H9 (cell line): ENCODE data around the gene ATP5MG. TPM values are rescaled to one million over a fixed set of nuclear protein-coding genes. Genes with fewer than 3 reads are reported as not detected.

Source experiments
- DNase-seq: peaks from one replicate; pipeline ENCODE4 v3.0.0-alpha.2; 2017
- H2AFZ ChIP-seq: one replicate; pipeline ENCODE4 v1.6.1; 2013; ENCODE audit warnings: mild to moderate bottlenecking, low read length, control low read depth, moderate library complexity
- H2AK5ac ChIP-seq: 2 replicates; pipeline ENCODE4 v1.6.1; 2013; ENCODE audit warnings: low read length, control low read depth, mixed read lengths; ENCODE audit not compliant: insufficient read length
- H2BK120ac ChIP-seq: one replicate; pipeline ENCODE4 v1.6.1; 2013; ENCODE audit warnings: low read depth, mild to moderate bottlenecking, low read length, control low read depth, inconsistent platforms; ENCODE audit not compliant: poor library complexity, severe bottlenecking
- H2BK12ac ChIP-seq: 2 replicates; pipeline ENCODE4 v1.6.1; 2013; ENCODE audit warnings: low read length, control low read depth, mixed read lengths, low read depth; ENCODE audit not compliant: insufficient read length
- H2BK15ac ChIP-seq: 2 replicates; pipeline ENCODE4 v1.6.1; 2013; ENCODE audit warnings: low read depth, low read length, control low read depth
- H2BK20ac ChIP-seq: one replicate; pipeline ENCODE4 v1.6.1; 2013; ENCODE audit warnings: low read depth, mild to moderate bottlenecking, low read length, control low read depth, inconsistent platforms; ENCODE audit not compliant: poor library complexity, severe bottlenecking
- H2BK5ac ChIP-seq: 2 replicates; pipeline ENCODE4 v1.6.1; 2013; ENCODE audit warnings: low read length, control low read depth, mixed read lengths; ENCODE audit not compliant: insufficient read length
- H3K14ac ChIP-seq: 2 replicates; pipeline ENCODE4 v1.6.1; 2013; ENCODE audit warnings: low read length, control low read depth; ENCODE audit not compliant: insufficient read depth
- H3K18ac ChIP-seq: 2 replicates; pipeline ENCODE4 v1.6.1; 2013; ENCODE audit warnings: low read depth, mild to moderate bottlenecking, mixed read lengths, low read length, control low read depth; ENCODE audit not compliant: insufficient read length
- H3K23ac ChIP-seq: 2 replicates; pipeline ENCODE4 v1.6.1; 2013; ENCODE audit warnings: low read length, control low read depth, mixed read lengths, low read depth; ENCODE audit not compliant: insufficient read length
- H3K23me2 ChIP-seq: 2 replicates; pipeline ENCODE4 v1.6.1; 2013; ENCODE audit warnings: low read depth, mild to moderate bottlenecking, mixed read lengths, low read length, control low read depth; ENCODE audit not compliant: insufficient read length, poor library complexity, severe bottlenecking
- H3K27ac ChIP-seq: 2 replicates; pipeline ENCODE4 v1.5.1; 2013; ENCODE audit warnings: low read length, control low read depth, mixed read lengths, low read depth; ENCODE audit not compliant: insufficient read length
- H3K27me3 ChIP-seq: 2 replicates; pipeline ENCODE4 v1.6.1; 2013; ENCODE audit warnings: low read length, control low read depth, inconsistent platforms; ENCODE audit not compliant: insufficient read depth
- H3K4ac ChIP-seq: 2 replicates; pipeline ENCODE4 v1.6.1; 2013; ENCODE audit warnings: low read depth, mild to moderate bottlenecking, control low read depth, inconsistent platforms, low read length, moderate library complexity
- H3K4me1 ChIP-seq: 2 replicates; pipeline ENCODE4 v1.6.1; 2013; ENCODE audit warnings: low read length, control low read depth, inconsistent platforms; ENCODE audit not compliant: insufficient read depth
- H3K4me2 ChIP-seq: 2 replicates; pipeline ENCODE4 v1.6.1; 2013; ENCODE audit warnings: low read length, control low read depth, mixed read lengths; ENCODE audit not compliant: insufficient read length, insufficient read depth
- H3K56ac ChIP-seq: 2 replicates; pipeline ENCODE4 v1.6.1; 2013; ENCODE audit warnings: low read depth, mild to moderate bottlenecking, mixed read lengths, low read length, control low read depth; ENCODE audit not compliant: insufficient read length
- H3K79me1 ChIP-seq: 2 replicates; pipeline ENCODE4 v1.6.1; 2013; ENCODE audit warnings: low read depth, mild to moderate bottlenecking, moderate library complexity, low read length, control low read depth, inconsistent platforms; ENCODE audit not compliant: insufficient read depth, poor library complexity, severe bottlenecking
- H3K79me2 ChIP-seq: 2 replicates; pipeline ENCODE4 v1.6.1; 2013; ENCODE audit warnings: low read length, control low read depth, inconsistent platforms; ENCODE audit not compliant: insufficient read depth
- H3K9ac ChIP-seq: 2 replicates; pipeline ENCODE4 v1.6.1; 2013; ENCODE audit warnings: low read length, control low read depth, mixed read lengths; ENCODE audit not compliant: insufficient read length; ENCODE audit errors: extremely low read depth
- H3K9me3 ChIP-seq: one replicate; pipeline ENCODE4 v1.6.1; 2013; ENCODE audit warnings: low read depth, low read length, inconsistent platforms; ENCODE audit not compliant: control insufficient read depth
- H3T11ph ChIP-seq: one replicate; pipeline ENCODE4 v1.6.1; 2013; ENCODE audit warnings: mild to moderate bottlenecking, low read length, control low read depth, inconsistent platforms
- H4K20me1 ChIP-seq: one replicate; pipeline ENCODE4 v1.6.1; 2013; ENCODE audit not compliant: control insufficient read depth, insufficient read length, insufficient read depth
- H4K5ac ChIP-seq: 2 replicates; pipeline ENCODE4 v1.6.1; 2013; ENCODE audit warnings: low read depth, mild to moderate bottlenecking, mixed read lengths, low read length, control low read depth; ENCODE audit not compliant: insufficient read length
- H4K8ac ChIP-seq: replicated peaks from 2 replicates; pipeline ENCODE4 v1.6.1; 2013; ENCODE audit warnings: low read length, control low read depth, mixed read lengths, low read depth; ENCODE audit not compliant: insufficient read length
- H4K91ac ChIP-seq: 2 replicates; pipeline ENCODE4 v1.6.1; 2013; ENCODE audit warnings: low read depth, mild to moderate bottlenecking, moderate library complexity, mixed read lengths, low read length, control low read depth; ENCODE audit not compliant: insufficient read length
- H3K27ac Mint-ChIP-seq, 3 experiments: 2 replicates in 2 of 3; 3 replicates in 1 of 3; pipeline ENCODE4 v1.8.0; 2020 to 2021; ENCODE audit warnings: mixed read lengths in 3 of 3, mild to moderate bottlenecking in 1 of 3, moderate library complexity in 1 of 3
- H3K27me3 Mint-ChIP-seq: 2 replicates; pipeline ENCODE4 v1.8.0; 2021; ENCODE audit warnings: low read depth, mild to moderate bottlenecking, moderate library complexity, mixed read lengths
- H3K36me3 Mint-ChIP-seq, 3 experiments: 2 replicates in 2 of 3; 3 replicates in 1 of 3; pipeline ENCODE4 v1.8.0; 2020 to 2021; ENCODE audit warnings: low read depth in 3 of 3, mixed read lengths in 3 of 3; ENCODE audit not compliant: insufficient read depth in 1 of 3
- H3K4me1 Mint-ChIP-seq, 2 experiments: 2 replicates each; pipeline ENCODE4 v1.8.0; 2020; ENCODE audit warnings: mixed read lengths in 2 of 2
- H3K4me3 Mint-ChIP-seq, 2 experiments: 2 replicates in 1 of 2; 3 replicates in 1 of 2; pipeline ENCODE4 v1.8.0; 2020 to 2021; ENCODE audit warnings: mild to moderate bottlenecking in 2 of 2, mixed read lengths in 2 of 2, moderate library complexity in 1 of 2
- H3K9me3 Mint-ChIP-seq, 2 experiments: 2 replicates in 1 of 2; 3 replicates in 1 of 2; pipeline ENCODE4 v1.8.0; 2020; ENCODE audit warnings: mild to moderate bottlenecking in 2 of 2, mixed read lengths in 2 of 2, moderate library complexity in 1 of 2
- WGBS: extraction: QIAGEN DNeasy Blood & Tissue Kit; methylation state at CpG from one replicate; pipeline ENCODE4 v1.1.7; 2013; ENCODE audit warnings: missing lambda C conversion rate, low lambda C conversion rate, mixed read lengths; ENCODE audit not compliant: insufficient read length; ENCODE audit errors: extremely low coverage; 5-methylcytosine and 5-hydroxymethylcytosine counted together
- total RNA-seq: library from RNA; stranded (reverse); gene quantifications from 2 replicates; pipeline ENCODE4 v1.2.1, GENCODE V29; 2021
- TF ChIP-seq, protein P1 (sequence below): fragments of 200-600 bp; sonication (generic); conservative IDR thresholded peaks from 3 replicates; pipeline ENCODE4 v1.8.0; 2021; ENCODE audit warnings: antibody characterized with exemption, mild to moderate bottlenecking

ATP5MG gene
- total RNA-seq, 1 experiment from 2014 or later, result 254 TPM

DNA sequence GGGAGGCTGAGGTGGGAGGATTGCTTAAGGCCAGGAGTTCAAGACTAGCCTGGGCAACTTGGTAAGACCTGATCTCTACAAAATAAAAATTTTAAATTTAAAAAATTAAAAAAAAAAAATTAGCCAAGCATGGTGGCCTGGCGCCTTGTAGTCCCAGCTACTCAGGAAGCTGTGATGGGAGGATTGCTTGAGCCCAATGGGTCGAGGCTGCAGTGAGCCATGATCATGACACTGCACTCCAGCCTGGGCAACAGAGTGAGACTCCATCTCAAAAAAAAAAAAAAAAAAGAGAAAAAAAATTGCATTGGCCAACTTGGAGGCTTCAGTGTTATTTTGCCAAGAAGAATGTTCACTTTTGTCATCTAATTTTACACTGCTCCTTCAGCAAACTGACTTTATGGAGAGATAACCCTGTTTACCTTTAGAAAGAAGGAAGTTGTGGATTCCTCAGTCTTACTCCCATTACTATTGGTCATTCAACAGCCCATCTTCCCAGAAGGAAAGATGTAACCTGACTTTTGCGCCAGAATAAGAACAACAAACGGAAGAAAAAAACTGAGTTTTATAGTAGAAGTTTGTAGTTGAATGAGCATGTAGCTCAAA lies 48.0 kb downstream of the ATP5MG start:
- Histone ChIP-seq H3K27ac (no peak overlapping the region), H2BK12ac (no peak overlapping the region), H4K91ac (no peak overlapping the region), H3K4ac (no peak overlapping the region), H4K8ac (no peak overlapping the region), H2BK5ac (no peak overlapping the region), H3K56ac (no peak overlapping the region), H3K23ac (no peak overlapping the region), H3K9me3 (no peaks in the 10 kb centered on the region), H4K5ac (no peak overlapping the region), H3K79me1 (peaks cover 9% of the 10 kb centered on the region), H4K20me1 (no peaks in the 10 kb centered on the region), H3K4me2 (no peak overlapping the region), H3K4me1 (no peaks in the 10 kb centered on the region), H2BK20ac (no peak overlapping the region), H2AK5ac (no peak overlapping the region), H3T11ph (no peak overlapping the region), H2BK120ac (no peak overlapping the region), H3K27me3 (no peaks in the 10 kb centered on the region), H3K23me2 (no peaks in the 10 kb centered on the region), H2AFZ (no peak overlapping the region), H3K14ac (no peak overlapping the region), H3K9ac (no peak overlapping the region), H2BK15ac (no peak overlapping the region), H3K79me2 (peaks cover 22% of the 10 kb centered on the region; the same call in 1 of the 2 replicates), H3K18ac (no peak overlapping the region)
- H3K9me3 Mint-ChIP-seq, result no peaks in the 10 kb centered on the region
- no peak for DNase-seq
- no peak overlapping the region for H3K4me3 Mint-ChIP-seq
- WGBS, result no CpG with 5 or more reads among the region's 4 CpGs
- H3K4me1 Mint-ChIP-seq, result peaks cover 2 to 3% of the 10 kb centered on the region in 2 experiments; a peak in 1 of 4 replicates
- 0 out of 7 replicates have a peak overlapping the region, but pooled peaks of 1 of the 3 experiments have one; percentile 27 for H3K27ac Mint-ChIP-seq
- no peaks in the 10 kb centered on the region for H3K27me3 Mint-ChIP-seq
- peaks cover 0 to 26% (median 18%) of the 10 kb centered on the region in 3 experiments; a peak in 6 of 7 replicates for H3K36me3 Mint-ChIP-seq
- TF ChIP-seq, protein P1, sequence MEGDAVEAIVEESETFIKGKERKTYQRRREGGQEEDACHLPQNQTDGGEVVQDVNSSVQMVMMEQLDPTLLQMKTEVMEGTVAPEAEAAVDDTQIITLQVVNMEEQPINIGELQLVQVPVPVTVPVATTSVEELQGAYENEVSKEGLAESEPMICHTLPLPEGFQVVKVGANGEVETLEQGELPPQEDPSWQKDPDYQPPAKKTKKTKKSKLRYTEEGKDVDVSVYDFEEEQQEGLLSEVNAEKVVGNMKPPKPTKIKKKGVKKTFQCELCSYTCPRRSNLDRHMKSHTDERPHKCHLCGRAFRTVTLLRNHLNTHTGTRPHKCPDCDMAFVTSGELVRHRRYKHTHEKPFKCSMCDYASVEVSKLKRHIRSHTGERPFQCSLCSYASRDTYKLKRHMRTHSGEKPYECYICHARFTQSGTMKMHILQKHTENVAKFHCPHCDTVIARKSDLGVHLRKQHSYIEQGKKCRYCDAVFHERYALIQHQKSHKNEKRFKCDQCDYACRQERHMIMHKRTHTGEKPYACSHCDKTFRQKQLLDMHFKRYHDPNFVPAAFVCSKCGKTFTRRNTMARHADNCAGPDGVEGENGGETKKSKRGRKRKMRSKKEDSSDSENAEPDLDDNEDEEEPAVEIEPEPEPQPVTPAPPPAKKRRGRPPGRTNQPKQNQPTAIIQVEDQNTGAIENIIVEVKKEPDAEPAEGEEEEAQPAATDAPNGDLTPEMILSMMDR, result no peak
